Activated CD4-positive, alpha-beta T cell treated with anti-CD3 and anti-CD28 coated beads, Interleukin-2, Interleukin-6, amounts not matched to agents 100 ng/mL and 50 ng/mL, durations not matched to agents 16 hours and 8 hours (primary cell): Measurements from ENCODE around the gene KRTAP20-4.

Source experiments
- DNase-seq: peaks from one replicate; pipeline ENCODE4 v3.0.0-alpha.2; 2020

The KRTAP20-4 gene

DNA sequence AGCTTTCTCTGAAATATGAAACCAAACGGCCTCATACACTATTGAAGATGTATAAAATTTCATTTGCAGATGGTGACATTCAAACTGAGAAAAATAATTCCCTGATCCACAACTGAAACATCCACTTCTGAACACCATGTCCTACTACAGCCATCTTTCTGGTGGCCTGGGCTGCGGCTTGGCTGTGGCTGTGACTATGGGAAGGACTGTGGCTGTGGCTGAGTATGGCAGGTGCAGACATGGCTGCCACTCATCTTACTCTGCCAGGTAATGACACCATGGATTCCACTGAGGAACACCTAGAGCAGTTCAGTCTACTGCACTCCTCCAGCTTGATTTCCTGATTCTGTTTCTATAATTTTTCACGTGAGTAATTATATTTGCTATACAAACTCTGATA lies at the start of gene KRTAP20-4:
TSS of gene KRTAP20-4 (plus strand) at position 106 of the 400 bp plus-strand sequence.
- DNase-seq, result no peak

DNA sequence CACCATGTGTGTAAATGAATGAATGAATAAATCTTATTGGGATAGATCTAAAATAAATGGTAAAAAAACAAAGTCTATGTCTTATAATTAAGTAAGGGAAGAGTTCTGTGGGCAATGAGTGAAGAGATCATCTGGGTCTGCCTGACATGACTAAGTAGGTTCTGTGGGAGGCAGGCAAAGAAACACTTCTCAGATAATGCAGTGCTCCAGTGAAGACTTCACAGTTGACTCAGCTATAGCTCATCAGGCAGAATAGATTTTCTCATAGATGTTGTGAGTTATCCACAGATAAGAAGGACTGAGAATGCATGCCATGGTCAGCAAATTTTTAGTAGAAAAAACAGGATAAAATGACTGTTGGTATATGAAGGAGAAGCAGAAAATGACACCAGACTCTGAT lies 42.7 kb upstream of the KRTAP20-4 start:
- no peak for DNase-seq

DNA sequence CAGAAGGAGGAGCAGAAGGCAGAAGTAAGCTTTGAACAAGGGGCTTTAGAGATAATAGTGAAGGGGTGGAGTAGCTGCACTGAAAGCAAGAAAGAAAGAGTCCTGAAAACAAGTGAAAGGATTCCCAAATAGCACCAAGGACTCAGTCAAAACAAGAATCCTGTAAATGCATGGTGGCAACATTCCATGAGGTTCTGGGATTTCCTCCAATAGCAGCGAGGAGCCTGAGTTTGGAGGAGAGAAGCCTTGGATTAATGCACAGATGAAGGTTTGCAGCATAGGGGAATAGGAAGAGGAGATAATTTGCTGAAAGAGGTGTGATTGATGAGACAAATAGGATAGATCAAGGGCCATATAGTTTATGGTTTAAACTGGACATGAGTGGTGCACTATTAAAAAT lies 41.1 kb upstream of the KRTAP20-4 start:
- DNase-seq, result no peak

GRCh38 chr21:30580132-30580531 lies 40.3 kb upstream of the KRTAP20-4 start:
- no peak for DNase-seq

DNA sequence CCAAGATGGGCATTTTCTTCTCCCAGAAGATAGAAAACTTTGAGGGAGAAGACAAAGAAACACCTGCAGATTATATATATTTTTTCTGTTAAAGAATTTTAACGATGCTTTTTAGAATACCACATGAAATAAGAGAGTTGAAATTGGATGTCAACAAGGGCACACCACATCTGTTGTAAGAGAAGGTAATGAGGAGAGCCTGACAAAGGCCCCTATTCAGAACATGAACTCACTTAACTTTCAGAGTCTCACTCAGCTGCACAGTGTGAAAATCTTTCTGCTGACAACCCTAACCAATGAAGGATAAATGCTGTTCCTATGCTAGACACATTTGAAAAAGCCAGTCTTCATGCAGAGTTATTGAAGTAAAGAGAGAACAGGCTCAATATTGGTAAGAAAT lies 37.6 kb upstream of the KRTAP20-4 start:
- DNase-seq, result no peak

DNA sequence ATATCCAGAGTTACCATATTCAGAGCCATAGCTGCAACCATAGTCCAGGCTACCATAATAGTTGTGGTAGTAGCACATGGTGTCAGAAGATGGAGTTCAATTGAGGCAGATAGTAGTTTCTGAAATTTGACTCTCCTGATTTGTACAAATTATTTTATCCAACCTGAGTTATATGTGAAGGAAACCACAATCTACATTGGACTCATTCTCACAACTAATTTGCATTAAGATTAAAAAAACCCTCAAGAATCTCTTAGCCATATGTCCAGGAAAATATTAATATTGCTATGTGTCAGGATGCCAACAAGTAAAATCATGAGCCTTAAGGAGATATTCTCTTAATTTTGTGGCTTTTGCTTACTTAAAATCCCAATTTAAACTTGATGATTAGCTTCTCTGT lies 30.1 kb upstream of the KRTAP20-4 start, which contains the start of gene KRTAP22-2:
TSS of gene KRTAP22-2 (minus strand) at position 101 of the 400 bp plus-strand sequence.
- DNase-seq, result no peak

DNA sequence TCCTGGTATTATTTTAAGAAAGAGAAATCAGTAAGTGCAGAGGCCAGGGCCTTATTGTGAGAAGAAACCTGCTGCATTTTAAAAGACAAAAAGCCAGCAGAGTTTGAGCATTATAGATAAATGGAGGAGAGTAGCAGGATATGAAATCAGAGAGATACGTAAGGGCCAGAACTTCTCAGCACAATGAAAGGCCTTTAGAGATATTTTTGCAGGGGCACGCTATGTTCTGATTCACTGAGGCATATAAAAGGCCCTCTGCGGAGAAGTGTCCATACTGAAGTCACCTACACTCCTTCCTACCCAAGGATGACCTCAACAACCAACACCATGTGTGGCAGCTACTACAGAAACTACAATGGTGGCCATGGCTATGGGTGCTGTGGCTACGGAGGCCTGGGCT lies 28.3 kb upstream of the KRTAP20-4 start, which contains the start of gene KRTAP6-3:
TSS of gene KRTAP6-3 (plus strand) at position 301 of the 400 bp plus-strand sequence. CDS start at position 307, 6 bp downstream.
- DNase-seq, result no peak

- no peak for DNase-seq
Observed at GRCh38 chr21:30598802-30599201, 21.6 kb upstream of the KRTAP20-4 start, which contains the start of gene KRTAP6-2. TSS of gene KRTAP6-2 (minus strand) at chr21:30598902. CDS start at chr21:30598874, 28 bp downstream.

- no peak for DNase-seq
Observed at GRCh38 chr21:30600787-30601186, 19.6 kb upstream of the KRTAP20-4 start, which contains the start of gene KRTAP22-1. TSS of gene KRTAP22-1 (plus strand) at chr21:30601087.

- no peak for DNase-seq
Observed at GRCh38 chr21:30605968-30606367, 14.5 kb upstream of the KRTAP20-4 start.

- DNase-seq, result no peak
Observed at GRCh38 chr21:30612132-30612531, 8.3 kb upstream of the KRTAP20-4 start.

GRCh38 chr21:30613836-30614235 lies 6.6 kb upstream of the KRTAP20-4 start, which contains the start of gene KRTAP6-1:
TSS of gene KRTAP6-1 (minus strand) at chr21:30613930. CDS start at chr21:30613904, 26 bp downstream.
- no peak for DNase-seq

DNA sequence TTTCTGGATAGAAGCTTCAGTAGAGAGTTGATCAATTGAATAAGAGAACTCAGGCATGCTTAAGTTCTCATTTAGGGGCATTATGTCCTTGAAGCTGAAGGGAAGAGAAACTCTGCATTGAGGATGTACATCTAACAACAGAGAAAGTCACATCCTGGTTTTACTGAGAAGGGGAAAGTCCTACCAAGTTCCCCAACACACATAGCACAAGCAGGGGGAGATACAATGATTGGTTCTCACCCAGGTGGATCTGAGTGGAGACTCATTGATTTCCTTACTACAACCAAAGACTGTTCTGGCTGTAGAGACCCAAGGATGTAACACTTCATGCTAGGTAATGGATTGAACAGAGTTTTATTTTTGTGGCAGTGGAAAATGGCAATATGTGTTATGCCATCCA lies 5.2 kb upstream of the KRTAP20-4 start:
- DNase-seq, result no peak

- DNase-seq, result no peak
Observed at GRCh38 chr21:30616125-30616524, 4.3 kb upstream of the KRTAP20-4 start, which contains the start of gene KRTAP20-1. TSS of gene KRTAP20-1 (plus strand) at chr21:30616425. CDS start at chr21:30616455, 30 bp downstream.

DNA sequence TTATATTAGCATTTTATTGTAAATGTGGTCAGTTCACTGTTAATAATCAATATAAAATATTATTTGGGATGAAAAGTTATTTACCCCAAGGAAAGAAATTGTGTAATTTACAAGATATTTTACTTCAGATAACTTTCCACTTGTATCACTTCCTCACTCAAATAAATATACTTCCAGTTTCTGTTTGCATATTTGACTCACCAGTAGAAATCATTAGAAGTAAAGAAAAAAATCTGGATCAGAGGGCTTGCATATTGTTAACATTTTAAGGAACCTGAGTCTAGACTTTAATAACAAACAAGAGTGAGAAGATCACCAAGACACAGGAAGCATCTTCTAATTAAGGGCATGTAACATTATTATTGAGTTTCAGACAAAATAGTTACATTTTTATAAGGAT lies 347 bp upstream of the KRTAP20-4 start:
- no peak for DNase-seq

DNA sequence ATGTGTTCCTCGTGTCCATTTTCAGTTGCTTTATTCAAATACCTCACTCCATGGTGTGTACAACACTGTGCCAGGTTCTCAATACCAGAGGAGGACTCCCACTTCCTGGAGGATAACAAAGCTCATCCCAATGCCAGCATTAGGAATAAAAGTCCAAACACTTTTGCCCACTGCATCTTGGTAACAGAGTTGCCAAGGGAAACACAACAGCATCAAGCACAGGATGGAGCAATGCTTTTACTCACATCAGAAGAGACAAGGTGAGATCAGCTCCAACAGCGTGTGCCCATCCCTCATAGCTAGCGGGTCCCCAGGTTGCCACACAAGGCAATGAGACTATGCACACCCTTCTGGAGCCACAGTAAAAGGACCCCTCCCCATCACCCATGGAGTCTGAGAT lies 2.9 kb downstream of the KRTAP20-4 start:
- no peak for DNase-seq

DNA sequence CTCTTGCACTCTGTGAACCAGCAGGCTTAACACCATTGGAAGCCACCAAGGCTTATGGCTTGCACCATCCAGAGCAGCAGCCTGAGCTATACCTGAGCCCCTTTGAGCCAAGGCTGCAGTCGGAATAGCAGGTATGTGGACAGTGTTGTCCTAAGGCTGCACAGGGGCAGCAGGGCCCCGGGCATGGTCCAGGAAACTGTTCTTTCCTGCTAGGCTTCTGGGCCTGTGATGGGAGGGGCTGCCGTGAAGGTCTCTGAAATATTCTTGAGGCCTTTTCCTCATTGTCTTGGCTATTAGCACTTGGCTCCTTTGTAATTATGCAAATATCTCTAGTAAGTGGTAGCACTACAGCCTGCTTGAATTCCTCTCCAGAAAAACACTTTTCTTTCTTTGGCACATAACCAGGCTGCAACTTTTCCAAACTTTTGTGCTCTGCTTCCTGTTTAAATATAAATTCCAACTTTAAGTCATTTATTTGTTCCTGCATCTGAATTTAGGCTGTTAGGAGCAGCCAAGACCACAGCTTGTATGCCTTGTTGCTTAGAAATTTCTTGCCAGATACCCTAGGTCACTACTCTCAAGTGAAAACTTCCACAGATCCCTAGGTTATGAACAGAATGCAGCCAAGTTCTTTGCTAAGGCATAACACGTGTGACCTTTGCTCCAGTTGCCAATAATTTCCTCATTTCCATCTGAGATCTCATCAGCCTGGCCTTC lies 5.2 kb downstream of the KRTAP20-4 start:
- DNase-seq, result no peak

GRCh38 chr21:30628109-30628508 lies 7.7 kb downstream of the KRTAP20-4 start:
- no peak for DNase-seq

- DNase-seq, result no peak
Observed at GRCh38 chr21:30629200-30629599, 8.8 kb downstream of the KRTAP20-4 start.

- no peak for DNase-seq
Observed at GRCh38 chr21:30634906-30635305, 14.5 kb downstream of the KRTAP20-4 start, which contains the start of gene KRTAP20-2. TSS of gene KRTAP20-2 (plus strand) at chr21:30635206. CDS start at chr21:30635264, 58 bp downstream.

GRCh38 chr21:30638686-30639085 lies 18.3 kb downstream of the KRTAP20-4 start:
- no peak for DNase-seq

DNA sequence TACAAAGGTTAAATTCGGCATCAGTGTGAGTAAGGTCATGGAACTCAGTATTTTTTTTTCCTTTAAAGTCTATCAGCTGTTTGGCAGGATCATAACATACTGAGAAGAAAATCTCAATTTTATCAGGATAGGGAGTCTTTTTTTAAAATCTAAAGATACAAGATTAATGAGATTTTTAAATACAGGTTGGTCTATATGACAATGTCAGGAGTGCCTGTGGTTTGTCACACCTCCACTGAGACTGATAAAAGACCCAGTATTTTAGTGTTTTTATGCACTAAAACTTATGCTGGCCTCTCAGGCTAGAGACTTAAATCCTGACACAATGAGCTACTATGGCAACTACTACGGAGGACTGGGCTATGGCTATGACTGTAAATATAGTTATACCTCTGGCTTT lies 22.1 kb downstream of the KRTAP20-4 start, which contains the start of gene KRTAP20-3:
TSS of gene KRTAP20-3 (plus strand) at position 301 of the 400 bp plus-strand sequence.
- no peak for DNase-seq

GRCh38 chr21:30646904-30647414 lies 26.5 kb downstream of the KRTAP20-4 start:
- DNase-seq, result no peak

- no peak for DNase-seq
Observed at GRCh38 chr21:30652891-30653290, 32.5 kb downstream of the KRTAP20-4 start.
